Effector memory CD8-positive, alpha-beta T cell (primary cell): ENCODE data around the gene RGS10.

ENCODE experiments used
- ATAC-seq: fragments of 150-1000 bp; cut with Tn5 transposase; replicated peaks from 2 replicates; pipeline ENCODE4 v1.10.0; 2021; ENCODE audit warnings: mild to moderate bottlenecking, moderate library complexity
- DNase-seq, 3 experiments: peaks; one replicate each; pipeline ENCODE4 v3.0.0; 2021
- H3K27ac Mint-ChIP-seq, 2 donors: one replicate each; pipeline ENCODE4 v1.8.0; 2022; ENCODE audit warnings: mild to moderate bottlenecking in 2 of 2, mixed read lengths in 2 of 2, moderate library complexity in 2 of 2
- H3K27me3 Mint-ChIP-seq, 2 donors: one replicate each; pipeline ENCODE4 v1.8.0; 2022; ENCODE audit warnings: mixed read lengths in 2 of 2
- H3K36me3 Mint-ChIP-seq: one replicate; pipeline ENCODE4 v1.8.0; 2022; ENCODE audit warnings: mild to moderate bottlenecking, moderate library complexity, mixed read lengths; ENCODE audit not compliant: insufficient read depth
- H3K4me1 Mint-ChIP-seq, 2 donors: one replicate each; pipeline ENCODE4 v1.8.0; 2022; ENCODE audit warnings: low read depth in 2 of 2, mixed read lengths in 2 of 2
- H3K4me3 Mint-ChIP-seq, 2 donors: one replicate each; pipeline ENCODE4 v1.8.0; 2022; ENCODE audit warnings: mild to moderate bottlenecking in 2 of 2, mixed read lengths in 2 of 2, moderate library complexity in 2 of 2
- H3K9me3 Mint-ChIP-seq, 2 donors: one replicate each; pipeline ENCODE4 v1.8.0; 2022; ENCODE audit warnings: mixed read lengths in 2 of 2

RGS10 gene

GRCh38 chr10:119505588-119506315, 36.8 kb downstream of the RGS10 start:
- ATAC-seq, result no peak
- Mint-ChIP-seq H3K27me3 (no peaks in the 10 kb centered on the region), H3K36me3 (peaks cover 22% of the 10 kb centered on the region), H3K4me3 (no peak overlapping the region), H3K9me3 (no peaks in the 10 kb centered on the region), H3K27ac (no peak overlapping the region), H3K4me1 (peaks cover 26 to 46% of the 10 kb centered on the region in 2 donors)
- DNase-seq, result no peak

GRCh38 chr10:119505131-119505551, 37.4 kb downstream of the RGS10 start:
- H3K4me1 Mint-ChIP-seq, result peaks cover 26 to 42% of the 10 kb centered on the region in 2 donors
- H3K27me3 Mint-ChIP-seq, result no peaks in the 10 kb centered on the region
- DNase-seq (no peak), ATAC-seq (no peak)
- peaks cover 22% of the 10 kb centered on the region for H3K36me3 Mint-ChIP-seq
- no peaks in the 10 kb centered on the region for H3K9me3 Mint-ChIP-seq
- H3K27ac Mint-ChIP-seq, result peak overlapping the region in 1 of 2 donors; percentile 32
- no peak overlapping the region for H3K4me3 Mint-ChIP-seq

- no peaks in the 10 kb centered on the region for H3K27me3 Mint-ChIP-seq
- peak overlapping the region; percentile 39 to 41 for H3K4me3 Mint-ChIP-seq
- no peaks in the 10 kb centered on the region for H3K9me3 Mint-ChIP-seq
- DNase-seq, result no peak
- peak overlapping the region in 1 of 2 donors; percentile 49 for H3K27ac Mint-ChIP-seq
- H3K36me3 Mint-ChIP-seq, result peaks cover 22% of the 10 kb centered on the region
- ATAC-seq, result no peak
- peaks cover 26 to 41% of the 10 kb centered on the region in 2 donors for H3K4me1 Mint-ChIP-seq
Measured at GRCh38 chr10:119504651-119505050, 37.9 kb downstream of the RGS10 start.

GRCh38 chr10:119503821-119504220, 38.7 kb downstream of the RGS10 start:
- H3K4me1 Mint-ChIP-seq, result peaks cover 28 to 44% of the 10 kb centered on the region in 2 donors

GRCh38 chr10:119502618-119503155, 39.8 kb downstream of the RGS10 start:
- H3K27me3 Mint-ChIP-seq, result no peaks in the 10 kb centered on the region
- peak; percentile 3 for ATAC-seq
- H3K4me3 Mint-ChIP-seq, result peak overlapping the region; percentile 80 to 83
- peaks cover 22% of the 10 kb centered on the region for H3K36me3 Mint-ChIP-seq
- H3K4me1 Mint-ChIP-seq, result peaks cover 28 to 40% of the 10 kb centered on the region in 2 donors
- peak in 1 of 3 experiments; percentile 11 for DNase-seq
- H3K27ac Mint-ChIP-seq, result peak overlapping the region; percentile 97
- no peaks in the 10 kb centered on the region for H3K9me3 Mint-ChIP-seq

More at GRCh38 chr10:119503821-119504220, 38.7 kb downstream of the RGS10 start:
- no peaks in the 10 kb centered on the region for H3K27me3 Mint-ChIP-seq
- peak overlapping the region; percentile 64 to 97 for H3K27ac Mint-ChIP-seq
- H3K4me3 Mint-ChIP-seq, result peak overlapping the region; percentile 39 to 41
- no peak for DNase-seq
- H3K9me3 Mint-ChIP-seq, result no peaks in the 10 kb centered on the region
- peaks cover 22% of the 10 kb centered on the region for H3K36me3 Mint-ChIP-seq
- no peak for ATAC-seq

- H3K27ac Mint-ChIP-seq, result peak overlapping the region; percentile 97
- DNase-seq (peak; percentile 63 to 74 (median 66)), ATAC-seq (peak; percentile 94)
- H3K36me3 Mint-ChIP-seq, result peaks cover 22% of the 10 kb centered on the region
- H3K4me3 Mint-ChIP-seq, result peak overlapping the region; percentile 80 to 83
- peaks cover 31 to 40% of the 10 kb centered on the region in 2 donors for H3K4me1 Mint-ChIP-seq
- no peaks in the 10 kb centered on the region for H3K9me3 Mint-ChIP-seq
- no peaks in the 10 kb centered on the region for H3K27me3 Mint-ChIP-seq
Measured at GRCh38 chr10:119502209-119502608, 40.3 kb downstream of the RGS10 start.

- DNase-seq (peak in 1 of 3 experiments; percentile 20), ATAC-seq (peak; percentile 31)
- Mint-ChIP-seq H3K4me1 (peaks cover 31 to 35% of the 10 kb centered on the region in 2 donors), H3K4me3 (peak overlapping the region; percentile 80 to 83), H3K27me3 (no peaks in the 10 kb centered on the region), H3K27ac (peak overlapping the region; percentile 97), H3K36me3 (peaks cover 19% of the 10 kb centered on the region), H3K9me3 (no peaks in the 10 kb centered on the region)
Measured at GRCh38 chr10:119501690-119502089, 40.8 kb downstream of the RGS10 start.

GRCh38 chr10:119500821-119501220, 41.7 kb downstream of the RGS10 start:
- H3K27ac Mint-ChIP-seq, result peak overlapping the region; percentile 97
- ATAC-seq (no peak), DNase-seq (no peak)
- H3K36me3 Mint-ChIP-seq, result peaks cover 13% of the 10 kb centered on the region
- H3K9me3 Mint-ChIP-seq, result no peaks in the 10 kb centered on the region
- peaks cover 34 to 35% of the 10 kb centered on the region in 2 donors for H3K4me1 Mint-ChIP-seq
- H3K4me3 Mint-ChIP-seq, result peak overlapping the region in 1 of 2 donors; percentile 38
- H3K27me3 Mint-ChIP-seq, result no peaks in the 10 kb centered on the region

- H3K4me3 Mint-ChIP-seq, result no peak overlapping the region
- peaks cover 13% of the 10 kb centered on the region for H3K36me3 Mint-ChIP-seq
- H3K4me1 Mint-ChIP-seq, result peaks cover 34 to 35% of the 10 kb centered on the region in 2 donors
- H3K27me3 Mint-ChIP-seq, result no peaks in the 10 kb centered on the region
- ATAC-seq (no peak), DNase-seq (no peak)
- no peaks in the 10 kb centered on the region for H3K9me3 Mint-ChIP-seq
- H3K27ac Mint-ChIP-seq, result peak overlapping the region; percentile 97
Measured at GRCh38 chr10:119500123-119500795, 42.3 kb downstream of the RGS10 start.

GRCh38 chr10:119499677-119500002, 42.9 kb downstream of the RGS10 start:
- Mint-ChIP-seq H3K27ac (peak overlapping the region in 1 of 2 donors; percentile 8), H3K4me1 (peaks cover 33 to 39% of the 10 kb centered on the region in 2 donors), H3K9me3 (no peaks in the 10 kb centered on the region), H3K36me3 (peaks cover 8% of the 10 kb centered on the region), H3K27me3 (no peaks in the 10 kb centered on the region), H3K4me3 (no peak overlapping the region)
- no peak for ATAC-seq
- no peak for DNase-seq

- no peaks in the 10 kb centered on the region for H3K9me3 Mint-ChIP-seq
- DNase-seq (no peak), ATAC-seq (no peak)
Measured at GRCh38 chr10:119498889-119499676, 43.4 kb downstream of the RGS10 start.

GRCh38 chr10:119497243-119497642, 45.3 kb downstream of the RGS10 start:
- ATAC-seq (no peak), DNase-seq (no peak)
- H3K27me3 Mint-ChIP-seq, result no peaks in the 10 kb centered on the region
- peaks cover 6% of the 10 kb centered on the region for H3K36me3 Mint-ChIP-seq
- H3K27ac Mint-ChIP-seq, result peak overlapping the region; percentile 75 to 91
- no peak overlapping the region for H3K4me3 Mint-ChIP-seq
- no peaks in the 10 kb centered on the region for H3K9me3 Mint-ChIP-seq
- H3K4me1 Mint-ChIP-seq, result peaks cover 32 to 39% of the 10 kb centered on the region in 2 donors

More at GRCh38 chr10:119498889-119499676, 43.4 kb downstream of the RGS10 start:
- H3K4me3 Mint-ChIP-seq, result no peak overlapping the region
- H3K27ac Mint-ChIP-seq, result peak overlapping the region in 1 of 2 donors; percentile 8
- no peaks in the 10 kb centered on the region for H3K27me3 Mint-ChIP-seq
- H3K36me3 Mint-ChIP-seq, result peaks cover 8% of the 10 kb centered on the region
- peaks cover 37 to 43% of the 10 kb centered on the region in 2 donors for H3K4me1 Mint-ChIP-seq

GRCh38 chr10:119496273-119496672, 46.2 kb downstream of the RGS10 start:
- H3K4me1 Mint-ChIP-seq, result peaks cover 26 to 31% of the 10 kb centered on the region in 2 donors
- no peaks in the 10 kb centered on the region for H3K36me3 Mint-ChIP-seq

More at GRCh38 chr10:119496273-119496672, 46.2 kb downstream of the RGS10 start:
- H3K9me3 Mint-ChIP-seq, result no peaks in the 10 kb centered on the region
- H3K27ac Mint-ChIP-seq, result peak overlapping the region; percentile 75 to 91
- no peak overlapping the region for H3K4me3 Mint-ChIP-seq
- ATAC-seq (no peak), DNase-seq (no peak)
- H3K27me3 Mint-ChIP-seq, result no peaks in the 10 kb centered on the region
